Left ventricle myocardium inferior (tissue), 1 donor: ENCODE results near the gene FGF22. TPM values are rescaled to one million over a fixed set of nuclear protein-coding genes. Genes with fewer than 3 reads are reported as not detected.

Experiments used
- DNase-seq: peaks from one replicate; pipeline ENCODE4 v3.0.0-alpha.2; 2020
- H3K27ac ChIP-seq: fragments of 200-600 bp; replicated peaks from 2 replicates; pipeline ENCODE4 v1.8.0; 2021
- H3K27me3 ChIP-seq: fragments of 200-600 bp; 2 replicates; pipeline ENCODE4 v1.8.0; 2021; ENCODE audit warnings: low read depth
- H3K36me3 ChIP-seq: fragments of 200-600 bp; 2 replicates; pipeline ENCODE4 v1.8.0; 2021
- H3K4me1 ChIP-seq: fragments of 200-600 bp; 2 replicates; pipeline ENCODE4 v1.8.0; 2021
- H3K4me3 ChIP-seq: fragments of 200-600 bp; 2 replicates; pipeline ENCODE4 v1.8.0; 2021; ENCODE audit warnings: mild to moderate bottlenecking, moderate library complexity
- H3K9me3 ChIP-seq: fragments of 200-600 bp; replicated peaks from 2 replicates; pipeline ENCODE4 v1.8.0; 2021
- intact Hi-C: fragments of 100-400 bp; cut with micrococcal nuclease; formaldehyde crosslinking; loops from one replicate; pipeline ENCODE4 v1.11.0; 2022
- total RNA-seq: library from RNA; stranded (reverse); fragmentation: NEBNext Ultra II Directional; extraction: Animal tissue kit (Norgen Biotek cat#: 25700); gene quantifications from one replicate; pipeline ENCODE4 v1.2.1, GENCODE V29; 2021
- TF ChIP-seq, protein P1 (sequence below): fragments of 200-600 bp; IDR thresholded peaks from 2 replicates; pipeline ENCODE4 v1.8.0; 2021; ENCODE audit warnings: antibody characterized with exemption, mild to moderate bottlenecking, borderline replicate concordance
- donor health status: DM: no; HTN: yes; CAD: no; lungs with severe emphysema.

FGF22 gene
- total RNA-seq, 1 donor from 2014 or later, result not detected

DNA sequence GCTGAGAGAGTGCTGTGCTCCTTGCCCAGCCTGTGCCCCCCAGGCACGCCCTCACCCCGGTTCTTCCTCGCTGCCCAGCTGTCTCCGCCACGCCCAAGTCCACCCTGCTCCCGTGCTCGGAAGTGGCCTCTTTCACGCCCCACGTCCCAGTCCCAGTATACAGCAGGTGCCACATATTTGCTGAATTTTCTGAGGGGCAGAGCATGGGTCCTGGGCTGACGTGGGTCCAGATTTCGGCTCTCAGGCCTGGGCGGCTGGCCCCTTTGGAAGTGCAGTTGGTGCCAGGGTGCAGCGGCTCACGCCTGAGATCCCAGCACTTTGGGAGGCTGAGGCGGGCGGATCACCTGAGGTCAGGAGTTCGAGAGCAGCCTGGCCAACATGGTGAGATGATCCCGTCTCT, 46.6 kb upstream of the FGF22 start:
- Histone ChIP-seq H3K9me3 (no peaks in the 10 kb centered on the region), H3K36me3 (no peaks in the 10 kb centered on the region), H3K4me3 (no peak overlapping the region), H3K27ac (no peak overlapping the region), H3K4me1 (peaks cover 31% of the 10 kb centered on the region), H3K27me3 (peaks cover 55% of the 10 kb centered on the region)
- no peak for DNase-seq
- intact Hi-C loops, result no loop called here
- TF ChIP-seq, protein P1, sequence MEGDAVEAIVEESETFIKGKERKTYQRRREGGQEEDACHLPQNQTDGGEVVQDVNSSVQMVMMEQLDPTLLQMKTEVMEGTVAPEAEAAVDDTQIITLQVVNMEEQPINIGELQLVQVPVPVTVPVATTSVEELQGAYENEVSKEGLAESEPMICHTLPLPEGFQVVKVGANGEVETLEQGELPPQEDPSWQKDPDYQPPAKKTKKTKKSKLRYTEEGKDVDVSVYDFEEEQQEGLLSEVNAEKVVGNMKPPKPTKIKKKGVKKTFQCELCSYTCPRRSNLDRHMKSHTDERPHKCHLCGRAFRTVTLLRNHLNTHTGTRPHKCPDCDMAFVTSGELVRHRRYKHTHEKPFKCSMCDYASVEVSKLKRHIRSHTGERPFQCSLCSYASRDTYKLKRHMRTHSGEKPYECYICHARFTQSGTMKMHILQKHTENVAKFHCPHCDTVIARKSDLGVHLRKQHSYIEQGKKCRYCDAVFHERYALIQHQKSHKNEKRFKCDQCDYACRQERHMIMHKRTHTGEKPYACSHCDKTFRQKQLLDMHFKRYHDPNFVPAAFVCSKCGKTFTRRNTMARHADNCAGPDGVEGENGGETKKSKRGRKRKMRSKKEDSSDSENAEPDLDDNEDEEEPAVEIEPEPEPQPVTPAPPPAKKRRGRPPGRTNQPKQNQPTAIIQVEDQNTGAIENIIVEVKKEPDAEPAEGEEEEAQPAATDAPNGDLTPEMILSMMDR, result no peak

DNA sequence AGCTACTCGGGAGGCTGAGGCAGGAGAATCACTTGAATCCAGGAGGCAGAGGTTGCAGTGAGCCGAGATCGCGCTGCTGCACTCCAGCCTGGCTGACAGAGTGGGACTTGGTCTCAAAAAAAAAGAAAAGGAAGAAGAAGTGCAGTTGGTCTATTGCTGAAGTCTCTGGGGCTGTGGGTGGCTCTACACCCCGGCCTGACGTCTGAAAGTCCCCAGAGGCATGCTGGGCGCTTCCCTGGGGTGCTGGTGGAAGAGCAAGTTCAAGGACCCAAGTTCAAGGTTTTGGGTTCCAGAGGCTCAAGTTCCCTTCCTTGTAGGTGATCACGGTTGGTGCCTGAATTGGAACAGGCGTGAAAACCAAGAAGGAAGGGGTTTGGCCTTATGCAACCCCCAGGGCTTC, 46.2 kb upstream of the FGF22 start:
- DNase-seq, result no peak
- no peaks in the 10 kb centered on the region for H3K9me3 ChIP-seq
- peaks cover 51% of the 10 kb centered on the region for H3K27me3 ChIP-seq
- TF ChIP-seq, protein P1, result no peak
- intact Hi-C loops, result no loop called here
- peaks cover 26% of the 10 kb centered on the region for H3K4me1 ChIP-seq
- H3K4me3 ChIP-seq, result no peak overlapping the region
- H3K36me3 ChIP-seq, result no peaks in the 10 kb centered on the region
- H3K27ac ChIP-seq, result no peak overlapping the region

DNA sequence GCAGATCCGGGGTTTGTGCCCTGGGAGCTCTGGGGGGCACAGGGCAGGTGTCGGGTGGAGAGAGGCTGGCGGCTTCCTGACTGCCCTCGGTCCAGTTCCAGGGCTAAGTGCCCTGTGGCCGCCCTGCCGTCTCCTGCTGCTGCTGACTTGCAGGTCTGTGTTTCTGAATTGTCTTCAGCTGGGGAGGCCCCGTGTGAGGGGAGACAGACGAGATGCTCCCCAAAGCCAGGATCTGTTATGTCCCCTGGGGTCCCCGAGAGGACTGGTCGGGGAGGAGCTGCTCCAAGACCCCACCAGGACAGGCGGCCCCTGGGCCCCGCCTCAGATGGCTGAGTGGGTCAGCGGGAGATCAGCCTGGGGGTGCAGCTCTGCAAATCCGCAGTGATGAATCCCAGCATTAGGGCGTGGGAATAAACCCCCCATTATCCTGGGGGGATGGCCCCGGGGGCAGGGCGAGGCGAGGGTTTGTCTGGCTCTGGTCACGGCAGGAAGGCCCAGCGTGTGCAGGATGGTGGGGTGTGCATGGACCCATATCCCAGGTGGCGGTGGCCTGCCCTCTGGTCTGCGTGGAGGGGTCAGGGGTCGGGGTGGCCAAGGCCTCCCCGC, 45.3 kb upstream of the FGF22 start:
- no peaks in the 10 kb centered on the region for H3K9me3 ChIP-seq
- H3K27me3 ChIP-seq, result peaks cover 42% of the 10 kb centered on the region
- no peak overlapping the region for H3K27ac ChIP-seq
- TF ChIP-seq, protein P1, result no peak
- H3K4me3 ChIP-seq, result no peak overlapping the region
- H3K36me3 ChIP-seq, result no peaks in the 10 kb centered on the region
- no peak for DNase-seq
- H3K4me1 ChIP-seq, result peaks cover 17% of the 10 kb centered on the region
- intact Hi-C loops, result no loop called here

DNA sequence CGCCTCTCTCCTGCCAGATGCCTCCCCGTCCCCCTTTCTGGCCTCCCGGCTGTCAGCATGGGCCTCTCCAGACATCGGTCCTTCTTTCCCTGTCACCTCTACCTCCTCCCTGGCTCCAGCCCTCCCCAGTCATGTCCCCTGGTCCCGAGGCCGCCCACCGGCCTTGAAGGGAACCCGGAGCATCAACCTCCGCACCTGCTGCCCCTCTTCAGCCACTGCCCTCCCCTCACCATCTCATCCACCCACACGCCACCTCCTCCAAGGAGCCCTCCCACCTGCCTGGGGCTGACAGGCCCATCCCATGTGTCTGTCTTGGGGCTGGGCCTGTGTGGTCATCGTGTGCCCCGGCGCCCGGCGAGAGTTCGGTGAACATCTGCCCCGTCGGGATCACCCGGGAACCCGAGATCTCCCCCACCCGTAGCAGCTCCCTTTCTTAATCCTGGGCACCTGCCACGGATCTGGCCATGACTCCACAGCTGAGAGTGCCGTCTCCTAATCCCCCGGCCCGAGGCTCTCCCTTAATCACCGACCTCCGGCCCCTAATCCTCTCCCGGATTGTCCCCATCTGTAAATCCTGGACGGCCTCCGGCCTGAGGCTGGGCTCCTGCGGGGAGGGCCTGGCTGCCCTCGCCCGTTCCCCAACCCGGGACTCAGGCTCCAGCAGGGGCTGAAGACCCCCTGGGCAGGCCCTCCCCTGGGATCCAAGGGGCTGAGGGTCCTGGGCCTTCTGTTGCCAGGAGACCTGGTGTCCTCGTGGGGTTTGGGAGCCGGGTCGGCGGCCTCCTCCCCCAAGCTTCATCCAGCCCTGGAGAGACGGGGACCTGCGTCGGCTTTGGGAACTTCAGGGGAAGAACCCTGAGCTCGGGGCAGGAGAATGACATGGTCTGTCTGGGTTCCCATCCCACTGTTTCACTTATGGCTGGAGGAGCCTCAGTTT, 44.1 kb upstream of the FGF22 start:
- Histone ChIP-seq H3K27me3 (peaks cover 36% of the 10 kb centered on the region), H3K36me3 (no peaks in the 10 kb centered on the region), H3K9me3 (no peaks in the 10 kb centered on the region), H3K27ac (no peak overlapping the region), H3K4me1 (peaks cover 12% of the 10 kb centered on the region), H3K4me3 (no peak overlapping the region)
- intact Hi-C loops, result no loop called here
- DNase-seq, result no peak
- TF ChIP-seq, protein P1, result no peak

DNA sequence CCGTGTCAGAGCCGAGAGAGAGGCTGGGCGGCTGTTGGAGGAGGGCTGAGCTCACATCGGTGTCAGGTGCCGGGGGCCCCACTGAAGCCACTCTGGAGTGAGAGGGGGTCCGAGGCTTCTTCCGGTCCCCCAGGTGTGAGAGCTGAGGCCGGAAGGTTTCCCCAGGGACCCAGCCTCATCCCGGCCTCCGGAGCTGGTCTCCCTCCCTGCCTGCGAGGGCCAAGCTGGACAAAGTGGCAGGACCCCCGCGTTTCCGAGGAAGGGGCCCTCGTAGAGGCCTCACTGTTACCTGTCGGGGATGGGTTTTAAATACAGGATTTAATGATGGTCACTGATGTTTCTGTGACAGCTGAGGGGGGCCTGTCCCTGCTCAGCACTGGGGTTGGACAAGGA, 43.4 kb upstream of the FGF22 start:
- intact Hi-C loops, result no loop called here
- H3K27me3 ChIP-seq, result peaks cover 30% of the 10 kb centered on the region

More for the DNA sequence above, 43.4 kb upstream of the FGF22 start:
- no peak overlapping the region for H3K4me3 ChIP-seq
- TF ChIP-seq, protein P1, result no peak
- no peaks in the 10 kb centered on the region for H3K9me3 ChIP-seq
- no peak for DNase-seq
- H3K27ac ChIP-seq, result no peak overlapping the region
- no peaks in the 10 kb centered on the region for H3K36me3 ChIP-seq
- peaks cover 6% of the 10 kb centered on the region for H3K4me1 ChIP-seq
